Choroid plexus epithelial cell (primary cell): Measurements from ENCODE around the gene RAD51B.

Experiments used
- DNase-seq: peaks from one replicate; pipeline ENCODE4 v3.0.0-alpha.2; 2010; ENCODE audit warnings: low read depth
- H3K4me3 ChIP-seq: 2 replicates; pipeline ENCODE4 v1.5.1; 2011; ENCODE audit warnings: low read depth, mild to moderate bottlenecking, control low read depth, low read length, moderate library complexity
- TF ChIP-seq, protein P1 (sequence below): conservative IDR thresholded peaks from 2 replicates; pipeline ENCODE4 v1.5.1; 2011; ENCODE audit warnings: low read depth, mild to moderate bottlenecking, control low read depth, inconsistent platforms, low read length, moderate library complexity

The RAD51B gene

DNA sequence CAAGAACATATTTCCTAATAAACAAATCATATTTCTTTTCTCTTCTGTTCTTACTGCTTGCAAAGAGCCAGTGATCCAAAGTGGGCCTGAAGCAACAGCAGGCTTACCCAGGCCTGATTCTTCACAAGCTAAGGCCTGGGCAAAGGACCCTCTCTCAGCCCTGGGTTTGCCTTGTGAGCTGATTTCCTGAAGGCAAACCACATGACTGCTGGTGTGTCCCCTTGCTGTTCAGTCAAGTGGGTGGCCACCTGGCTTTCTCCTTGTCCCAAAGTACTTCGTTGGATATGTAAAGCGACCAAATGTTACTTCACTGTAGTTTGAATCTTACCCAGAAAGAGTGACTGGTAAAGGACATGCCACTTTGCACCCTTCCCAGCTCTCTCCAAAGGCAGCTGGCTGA lies 580.4 kb downstream of the RAD51B start:
- no peak overlapping the region for H3K4me3 ChIP-seq
- TF ChIP-seq, protein P1, sequence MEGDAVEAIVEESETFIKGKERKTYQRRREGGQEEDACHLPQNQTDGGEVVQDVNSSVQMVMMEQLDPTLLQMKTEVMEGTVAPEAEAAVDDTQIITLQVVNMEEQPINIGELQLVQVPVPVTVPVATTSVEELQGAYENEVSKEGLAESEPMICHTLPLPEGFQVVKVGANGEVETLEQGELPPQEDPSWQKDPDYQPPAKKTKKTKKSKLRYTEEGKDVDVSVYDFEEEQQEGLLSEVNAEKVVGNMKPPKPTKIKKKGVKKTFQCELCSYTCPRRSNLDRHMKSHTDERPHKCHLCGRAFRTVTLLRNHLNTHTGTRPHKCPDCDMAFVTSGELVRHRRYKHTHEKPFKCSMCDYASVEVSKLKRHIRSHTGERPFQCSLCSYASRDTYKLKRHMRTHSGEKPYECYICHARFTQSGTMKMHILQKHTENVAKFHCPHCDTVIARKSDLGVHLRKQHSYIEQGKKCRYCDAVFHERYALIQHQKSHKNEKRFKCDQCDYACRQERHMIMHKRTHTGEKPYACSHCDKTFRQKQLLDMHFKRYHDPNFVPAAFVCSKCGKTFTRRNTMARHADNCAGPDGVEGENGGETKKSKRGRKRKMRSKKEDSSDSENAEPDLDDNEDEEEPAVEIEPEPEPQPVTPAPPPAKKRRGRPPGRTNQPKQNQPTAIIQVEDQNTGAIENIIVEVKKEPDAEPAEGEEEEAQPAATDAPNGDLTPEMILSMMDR = no peak
- DNase-seq = no peak

- DNase-seq = peak; percentile 80
- no peak overlapping the region for H3K4me3 ChIP-seq
- TF ChIP-seq, protein P1 = no peak
Measured at GRCh38 chr14:68401317-68401716, 581.7 kb downstream of the RAD51B start.

DNA sequence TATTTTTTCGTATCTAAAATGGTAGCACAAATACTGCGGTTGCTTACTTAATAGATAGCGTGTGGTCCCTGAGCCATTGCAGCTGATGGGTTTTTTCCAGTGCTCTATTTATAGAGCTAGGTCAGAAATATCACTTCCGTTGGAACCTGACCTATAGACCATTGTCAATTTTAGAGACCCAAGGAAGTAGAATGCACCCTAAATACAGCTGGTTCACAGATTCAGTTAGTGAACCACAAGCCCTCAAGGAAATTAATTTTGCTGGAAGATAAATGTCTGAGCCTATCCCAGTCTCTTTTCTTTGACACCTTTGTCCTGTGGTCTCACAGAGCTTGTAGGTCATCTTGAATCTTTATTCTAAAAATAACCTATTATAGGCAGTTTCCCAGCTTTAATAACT lies 582.3 kb downstream of the RAD51B start:
- DNase-seq = peak; percentile 32
- no peak overlapping the region for H3K4me3 ChIP-seq
- TF ChIP-seq, protein P1 = no peak

- TF ChIP-seq, protein P1 = no peak
- no peak overlapping the region for H3K4me3 ChIP-seq
- DNase-seq = no peak
Measured at GRCh38 chr14:68402525-68403101, 583.0 kb downstream of the RAD51B start.

GRCh38 chr14:68403191-68404145 lies 583.9 kb downstream of the RAD51B start:
- no peak overlapping the region for H3K4me3 ChIP-seq
- TF ChIP-seq, protein P1 = no peak
- peak; percentile 37 for DNase-seq

- no peak for DNase-seq
- TF ChIP-seq, protein P1 = no peak
Measured at GRCh38 chr14:68404146-68404527, 584.6 kb downstream of the RAD51B start.

DNA sequence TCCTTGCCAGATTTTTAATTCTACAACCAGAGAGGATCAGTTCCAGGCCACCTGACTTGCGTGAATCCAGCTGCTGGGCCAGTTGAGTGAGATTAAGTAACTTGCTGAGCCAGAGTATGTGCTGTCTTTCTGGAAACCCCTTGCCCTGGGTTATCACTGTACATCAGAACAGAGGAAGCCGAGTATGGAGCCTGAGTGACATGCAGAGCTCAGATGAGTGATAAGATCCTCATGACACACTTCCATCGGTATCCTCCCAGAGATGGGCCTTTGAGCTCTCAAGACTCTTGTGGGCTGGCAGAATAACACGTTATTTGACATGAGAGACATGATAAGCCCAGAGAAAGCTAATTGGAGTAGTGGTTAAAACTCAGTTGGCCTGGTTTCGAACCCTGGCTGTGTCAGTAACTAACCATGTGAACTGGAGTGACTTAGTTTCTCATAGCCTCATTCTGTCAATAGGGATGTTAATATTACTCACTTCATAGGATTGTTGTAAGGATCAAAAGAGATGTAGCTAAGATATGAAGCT lies 585.1 kb downstream of the RAD51B start:
- no peak for DNase-seq

More at GRCh38 chr14:68404146-68404527, 584.6 kb downstream of the RAD51B start:
- no peak overlapping the region for H3K4me3 ChIP-seq

More for the DNA sequence above, 585.1 kb downstream of the RAD51B start:
- no peak overlapping the region for H3K4me3 ChIP-seq
- TF ChIP-seq, protein P1 = no peak
